NT2/D1 (cell line): Measurements from ENCODE around the gene ESRRB.

ENCODE experiments used
- SUZ12 ChIP-seq: IDR thresholded peaks from 2 replicates; pipeline ENCODE4 v1.6.1; 2011; ENCODE audit not compliant: insufficient read length, insufficient read depth; ENCODE audit errors: extremely low read depth
- YY1 ChIP-seq: IDR thresholded peaks from 2 replicates; pipeline ENCODE4 v1.6.1; 2011; ENCODE audit not compliant: insufficient read length, insufficient read depth
- ZNF274 ChIP-seq: IDR thresholded peaks from 2 replicates; pipeline ENCODE4 v1.6.1; 2011; ENCODE audit warnings: mild to moderate bottlenecking, low read depth, low read length

GRCh38 chr14:76531085-76531484, 155.1 kb downstream of the ESRRB start:
- TF ChIP-seq YY1 = no peak
- no peak for TF ChIP-seq ZNF274
- TF ChIP-seq SUZ12 = no peak
